GM19193 (cell line): ENCODE data around the gene RASA2.
A peak's percentile ranks its signal among the peaks of the same experiment; 100 is the strongest.

Experiments used
- POLR2A ChIP-seq: IDR thresholded peaks from 4 replicates; pipeline ENCODE4 v1.6.1; 2011; ENCODE audit not compliant: insufficient read depth, insufficient read length; ENCODE audit errors: extremely low read depth

RASA2 gene

GRCh38 chr3:141478139-141478538, 8.7 kb upstream of the RASA2 start:
- TF ChIP-seq POLR2A, result no peak

GRCh38 chr3:141482245-141482922, 4.4 kb upstream of the RASA2 start:
- TF ChIP-seq POLR2A, result no peak

DNA sequence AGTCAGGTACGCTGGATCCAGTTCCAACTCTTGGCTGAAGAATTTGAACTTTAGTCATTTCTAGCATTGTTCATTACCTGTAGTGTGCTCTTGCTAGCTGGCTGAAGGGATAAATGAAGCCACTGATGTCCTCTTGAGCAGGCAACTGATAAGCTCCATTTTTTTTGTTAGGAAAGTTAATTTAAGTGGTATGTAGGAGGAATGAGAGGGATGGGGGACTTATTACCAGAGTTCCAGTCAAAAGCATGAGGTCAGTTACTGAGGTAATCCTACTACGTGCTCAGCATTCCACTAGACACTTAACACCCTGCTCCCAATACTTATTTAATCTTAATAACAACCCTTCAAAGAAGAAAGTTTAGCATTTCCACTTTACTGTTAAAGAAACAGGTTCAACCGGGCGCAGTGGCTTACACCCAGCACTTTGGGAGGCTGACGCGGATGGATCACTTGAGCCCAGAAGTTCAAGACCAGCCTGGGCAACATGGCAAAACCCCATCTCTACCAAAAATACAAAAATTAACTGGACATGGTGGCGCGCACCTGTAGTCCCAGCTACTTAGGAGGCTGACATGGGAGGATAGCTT, 2.0 kb upstream of the RASA2 start:
- no peak for TF ChIP-seq POLR2A

DNA sequence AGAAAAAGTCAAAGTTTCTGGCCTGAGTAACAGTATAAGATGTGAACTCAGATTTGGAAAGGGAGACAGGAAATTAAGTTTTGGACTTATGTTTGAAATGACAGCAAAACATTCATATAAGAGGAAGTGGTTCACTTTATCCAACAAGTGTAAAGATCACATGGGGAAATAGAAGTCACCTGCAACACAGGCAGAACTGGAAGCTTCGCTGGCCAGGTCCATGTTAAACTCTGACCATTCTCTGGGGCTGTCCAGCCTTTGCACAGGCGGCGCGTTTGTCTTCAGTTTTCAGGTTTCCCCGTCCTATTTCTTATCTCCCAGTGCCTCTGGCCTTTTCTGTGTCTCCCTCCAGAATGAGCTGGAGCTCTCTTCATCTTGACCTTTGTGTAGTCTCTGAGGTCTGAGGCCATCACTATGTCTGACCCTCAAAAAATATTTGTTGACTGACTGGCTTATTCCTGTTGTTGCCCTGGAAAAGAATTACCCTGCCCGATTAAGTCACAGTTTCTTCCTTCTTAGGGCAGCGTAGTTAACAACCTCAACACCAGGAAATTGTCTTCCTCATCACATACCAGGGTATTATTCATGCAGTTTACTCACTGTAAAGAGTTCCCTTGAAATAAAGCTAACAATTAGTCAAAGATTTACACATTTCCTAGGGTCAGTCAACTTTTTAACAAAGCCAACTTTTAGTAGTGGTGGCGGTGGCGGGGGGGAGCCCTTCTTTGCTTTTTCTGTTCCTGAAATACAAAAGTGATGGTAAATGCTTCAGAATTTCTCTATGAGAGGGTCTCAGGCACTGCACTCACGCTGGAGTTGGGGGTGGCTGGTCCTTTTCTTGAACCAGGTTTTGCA, 959 bp upstream of the RASA2 start:
- TF ChIP-seq POLR2A, result no peak

- no peak for TF ChIP-seq POLR2A
Measured at GRCh38 chr3:141486496-141486745, 406 bp upstream of the RASA2 start.

- TF ChIP-seq POLR2A, result peak; percentile 42
Measured at GRCh38 chr3:141487521-141488252, 860 bp downstream of the RASA2 start.

GRCh38 chr3:141489203-141489602, 2.4 kb downstream of the RASA2 start:
- no peak for TF ChIP-seq POLR2A

DNA sequence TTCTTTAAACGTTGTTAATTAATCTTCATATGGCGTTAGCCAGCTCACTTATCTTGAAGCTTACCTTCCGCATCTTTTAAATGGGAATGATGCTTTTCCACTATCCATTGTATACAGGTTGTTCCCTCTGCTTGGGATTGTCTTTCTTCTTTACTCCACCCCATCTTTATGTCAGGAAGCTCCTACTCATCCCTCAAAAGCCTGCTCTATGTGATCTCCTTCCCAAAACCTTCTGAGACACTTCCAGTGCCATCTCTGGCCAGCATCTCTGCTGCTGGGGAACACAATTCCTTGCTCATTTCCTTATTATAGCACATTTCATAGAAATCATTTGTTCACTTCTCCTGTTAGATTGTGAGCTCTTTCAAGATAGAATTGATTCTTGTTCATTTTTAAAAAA, 4.3 kb downstream of the RASA2 start:
- no peak for TF ChIP-seq POLR2A

GRCh38 chr3:141491929-141492328, 5.1 kb downstream of the RASA2 start:
- TF ChIP-seq POLR2A, result no peak

GRCh38 chr3:141493184-141493583, 6.4 kb downstream of the RASA2 start:
- TF ChIP-seq POLR2A, result no peak

GRCh38 chr3:141498598-141499223, 11.9 kb downstream of the RASA2 start:
- TF ChIP-seq POLR2A, result no peak

- TF ChIP-seq POLR2A, result no peak
Measured at GRCh38 chr3:141499284-141499683, 12.5 kb downstream of the RASA2 start.

GRCh38 chr3:141499965-141500364, 13.1 kb downstream of the RASA2 start:
- TF ChIP-seq POLR2A, result no peak

GRCh38 chr3:141500397-141500796, 13.6 kb downstream of the RASA2 start:
- no peak for TF ChIP-seq POLR2A

DNA sequence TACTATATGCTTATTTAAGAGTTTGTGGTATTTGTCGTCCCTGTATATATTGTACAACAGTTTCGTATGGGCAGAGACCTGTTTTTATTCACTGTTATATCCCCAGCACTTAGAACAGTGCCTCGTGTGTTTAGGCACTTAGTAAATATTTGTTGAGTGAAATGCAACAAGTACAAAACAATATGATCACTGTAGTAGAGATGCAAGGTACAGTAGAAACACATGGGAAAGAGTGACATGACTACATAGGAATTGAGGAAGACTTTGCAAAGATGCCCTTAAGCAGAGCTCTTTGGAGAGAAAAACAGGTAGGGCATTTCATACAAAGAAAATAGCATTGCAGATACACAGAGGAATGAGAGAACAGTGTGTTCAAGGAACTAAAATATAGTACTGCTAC, 18.3 kb downstream of the RASA2 start:
- no peak for TF ChIP-seq POLR2A
